Panc1 (cell line): ENCODE results near the gene ITGA2.

Source experiments
- CTCF ChIP-seq: fragments of 450-650 bp; IDR thresholded peaks from 2 replicates; pipeline ENCODE4 v1.5.1; 2017; ENCODE audit warnings: mild to moderate bottlenecking
- SIN3A ChIP-seq: IDR thresholded peaks from 2 replicates; pipeline ENCODE4 v1.6.1; 2012; ENCODE audit warnings: low read depth, mild to moderate bottlenecking, low read length, moderate library complexity, borderline replicate concordance; ENCODE audit not compliant: insufficient read depth

GRCh38 chr5:52964138-52964537 is 25.0 kb upstream of the ITGA2 start:
- TF ChIP-seq CTCF = peak; percentile 26
- TF ChIP-seq SIN3A = no peak
